Suprapubic skin (tissue), 4 donors: ENCODE results near the gene GCLM. TPM values are rescaled to one million over a fixed set of nuclear protein-coding genes. Genes with fewer than 3 reads are reported as not detected.
"Not testable (repeated sequence)": the region's sequence is repeated elsewhere in the genome, so short reads cannot be mapped to it uniquely, and the experiment has no call there.

Experiments used
- DNase-seq, 2 donors: peaks; one replicate each; pipeline ENCODE4 v3.0.0-alpha.2; 2019; ENCODE audit warnings: low spot score in 2 of 2
- H3K27ac ChIP-seq: fragments of 200-600 bp; sonication (generic); one replicate; pipeline ENCODE4 v1.5.1; 2019
- H3K27me3 ChIP-seq: fragments of 200-600 bp; sonication (generic); one replicate; pipeline ENCODE4 v1.5.1; 2019
- H3K36me3 ChIP-seq: fragments of 200-600 bp; sonication (generic); one replicate; pipeline ENCODE4 v1.5.1; 2019
- H3K4me1 ChIP-seq: fragments of 200-600 bp; sonication (generic); one replicate; pipeline ENCODE4 v1.5.1; 2019
- H3K4me3 ChIP-seq: fragments of 200-600 bp; sonication (generic); one replicate; pipeline ENCODE4 v1.5.1; 2019; ENCODE audit warnings: mild to moderate bottlenecking
- H3K9me3 ChIP-seq: fragments of 200-600 bp; sonication (generic); one replicate; pipeline ENCODE4 v1.5.1; 2019
- CTCF ChIP-seq, 2 donors: fragments of 200-600 bp in 1 of 2; fragments of 450-650 bp in 1 of 2; sonication (generic) in 1 of 2; IDR thresholded peaks; one replicate each; pipeline ENCODE4 v1.5.1; 2016 to 2019; ENCODE audit warnings: antibody characterized with exemption in 2 of 2, mild to moderate bottlenecking in 1 of 2, moderate library complexity in 1 of 2
- EP300 ChIP-seq: sonication (generic); formaldehyde crosslinking; IDR thresholded peaks from one replicate; pipeline ENCODE4 v1.6.1; 2017; ENCODE audit warnings: antibody characterized with exemption
- POLR2A ChIP-seq, 2 donors: fragments of 450-650 bp; IDR thresholded peaks; one replicate each; pipeline ENCODE4 v1.6.1; 2017; ENCODE audit warnings: antibody characterized with exemption in 2 of 2, mild to moderate bottlenecking in 2 of 2, moderate library complexity in 2 of 2
- POLR2AphosphoS5 ChIP-seq, 3 donors: sonication (generic); formaldehyde crosslinking; IDR thresholded peaks; one replicate each; pipeline ENCODE4 v1.6.1; 2017; ENCODE audit warnings: antibody characterized with exemption in 3 of 3
- WGBS: methylation state at CpG from one replicate; pipeline ENCODE4 v1.1.5; 2018; 5-methylcytosine and 5-hydroxymethylcytosine counted together
- total RNA-seq, 4 donors: library from RNA; depleted of rRNA; stranded (reverse); fragments of >200 nt; gene quantifications; one replicate each; pipeline ENCODE4 v1.1.0, GENCODE V29; 2016

Gene GCLM
- total RNA-seq, 4 donors from 2014 or later, result 4.1 to 8.2 (median 4.9) TPM

DNA sequence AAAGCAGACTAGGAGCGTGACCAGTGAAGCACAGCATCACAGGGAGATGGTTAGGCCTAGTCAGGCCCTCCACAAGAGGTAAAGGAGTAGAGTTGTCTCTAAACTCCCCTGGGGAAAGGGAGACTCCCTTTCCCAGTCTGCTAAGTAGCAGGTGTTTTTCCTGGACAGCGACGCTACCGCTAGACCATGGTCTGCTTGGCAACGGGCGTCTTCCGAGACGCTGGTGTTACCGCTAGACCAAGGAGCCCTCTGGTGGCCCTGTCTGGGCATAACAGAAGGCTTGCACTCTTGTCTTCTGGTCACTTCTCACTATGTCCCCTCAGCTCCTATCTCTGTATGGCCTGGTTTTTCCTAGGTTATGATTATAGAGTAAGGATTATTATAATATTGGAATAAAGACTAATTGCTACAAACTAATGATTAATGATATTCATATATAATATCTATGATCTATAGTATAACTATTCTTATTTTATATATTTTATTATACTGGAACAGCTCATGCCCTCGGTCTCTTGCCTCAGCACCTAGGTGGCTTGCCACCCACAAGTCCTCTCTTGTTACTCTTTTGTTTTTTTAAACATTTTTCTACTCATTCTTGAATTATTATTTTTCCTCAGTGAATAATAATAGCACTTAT lies 58.4 kb downstream of the GCLM start:
- H3K9me3 ChIP-seq, H3K4me1 ChIP-seq, H3K27ac ChIP-seq, H3K27me3 ChIP-seq, H3K4me3 ChIP-seq, H3K36me3 ChIP-seq: not testable (repeated sequence)
- peak in 1 of 2 donors; percentile 70 for DNase-seq
- WGBS, result 41% methylated on average over 10 of the region's 10 CpGs
- peak in 1 of 2 donors; percentile 41 for TF ChIP-seq CTCF (IDR thresholded peaks at IDR 0.05)

GRCh38 chr1:93848350-93848883 lies 60.8 kb downstream of the GCLM start:
- peaks cover 30% of the 10 kb centered on the region for H3K4me1 ChIP-seq
- H3K27ac ChIP-seq, result peak overlapping the region; percentile 92
- WGBS, result 57% methylated on average over 4 of the region's 4 CpGs
- TF ChIP-seq POLR2A (IDR thresholded peaks at IDR 0.05) (no peak), POLR2AphosphoS5 (IDR thresholded peaks at IDR 0.05) (no peak), CTCF (IDR thresholded peaks at IDR 0.05) (no peak), EP300 (no peak)
- DNase-seq, result no peak
- H3K36me3 ChIP-seq, result no peaks in the 10 kb centered on the region
- H3K9me3 ChIP-seq, result no peaks in the 10 kb centered on the region
- no peaks in the 10 kb centered on the region for H3K27me3 ChIP-seq
- H3K4me3 ChIP-seq, result peak overlapping the region; percentile 67

DNA sequence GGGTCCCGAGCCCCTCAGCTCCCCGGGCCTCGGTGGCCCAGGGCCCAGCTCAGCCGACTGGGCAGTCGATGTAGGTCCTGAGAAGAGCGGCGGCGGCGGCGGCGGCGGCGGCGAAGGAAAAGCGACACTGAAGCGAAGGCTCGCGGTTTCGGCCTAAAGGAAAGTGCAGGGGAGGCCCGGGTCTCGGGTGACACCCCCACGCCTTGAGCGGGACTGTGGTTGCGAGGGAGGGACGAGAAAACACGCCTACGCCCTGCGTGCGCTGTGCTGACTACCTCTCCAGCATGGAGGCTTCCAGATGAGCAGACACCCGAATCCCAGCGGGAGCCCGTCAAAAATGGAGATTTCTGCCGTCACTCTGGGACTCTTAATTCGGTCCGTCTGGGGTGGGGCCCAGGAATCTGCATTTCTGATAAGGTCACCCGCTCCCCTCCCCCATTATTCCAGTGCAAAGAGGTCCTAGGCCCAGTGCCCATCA lies 61.4 kb downstream of the GCLM start:
- TF ChIP-seq EP300, result no peak
- TF ChIP-seq POLR2AphosphoS5 (IDR thresholded peaks at IDR 0.05), result no peak
- TF ChIP-seq POLR2A (IDR thresholded peaks at IDR 0.05), result no peak
- TF ChIP-seq CTCF (IDR thresholded peaks at IDR 0.05), result no peak
- peak; percentile 85 to 86 for DNase-seq
- H3K36me3 ChIP-seq, result no peaks in the 10 kb centered on the region
- no peaks in the 10 kb centered on the region for H3K27me3 ChIP-seq
- H3K4me3 ChIP-seq, result peak overlapping the region; percentile 67
- peaks cover 30% of the 10 kb centered on the region for H3K4me1 ChIP-seq
- no peaks in the 10 kb centered on the region for H3K9me3 ChIP-seq
- H3K27ac ChIP-seq, result peak overlapping the region; percentile 92
- WGBS, result under 1% methylated on average over 24 of the region's 36 CpGs

GRCh38 chr1:93846992-93847810 lies 62.0 kb downstream of the GCLM start:
- WGBS, result under 1% methylated on average over 61 of the region's 86 CpGs
- Histone ChIP-seq H3K36me3 (no peaks in the 10 kb centered on the region), H3K27ac (peak overlapping the region; percentile 92), H3K4me1 (peaks cover 30% of the 10 kb centered on the region), H3K27me3 (no peaks in the 10 kb centered on the region), H3K4me3 (peak overlapping the region; percentile 67), H3K9me3 (no peaks in the 10 kb centered on the region)
- peak; percentile 91 to 94 for DNase-seq
- TF ChIP-seq POLR2A (IDR thresholded peaks at IDR 0.05) (no peak), POLR2AphosphoS5 (IDR thresholded peaks at IDR 0.05) (peak; percentile 86 to 92 (median 90))

- H3K36me3 ChIP-seq, result no peaks in the 10 kb centered on the region
- H3K9me3 ChIP-seq, result no peaks in the 10 kb centered on the region
- no peaks in the 10 kb centered on the region for H3K27me3 ChIP-seq
- H3K27ac ChIP-seq, result peak overlapping the region; percentile 92
- H3K4me3 ChIP-seq, result peak overlapping the region; percentile 67
- H3K4me1 ChIP-seq, result peaks cover 30% of the 10 kb centered on the region
- TF ChIP-seq CTCF (IDR thresholded peaks at IDR 0.05) (peak in 1 of 2 donors; percentile 33), POLR2AphosphoS5 (IDR thresholded peaks at IDR 0.05) (peak in 2 of 3 donors; percentile 22 to 27), EP300 (no peak), POLR2A (IDR thresholded peaks at IDR 0.05) (peak in 1 of 2 donors; percentile 58)
- DNase-seq, result peak; percentile 93 to 97
- under 1% methylated on average over 40 of the region's 94 CpGs for WGBS
These were observed 62.8 kb downstream of the GCLM start for GRCh38 chr1:93846206-93846991.
